Measurements from ENCODE around the gene PPFIA4.

DNA sequence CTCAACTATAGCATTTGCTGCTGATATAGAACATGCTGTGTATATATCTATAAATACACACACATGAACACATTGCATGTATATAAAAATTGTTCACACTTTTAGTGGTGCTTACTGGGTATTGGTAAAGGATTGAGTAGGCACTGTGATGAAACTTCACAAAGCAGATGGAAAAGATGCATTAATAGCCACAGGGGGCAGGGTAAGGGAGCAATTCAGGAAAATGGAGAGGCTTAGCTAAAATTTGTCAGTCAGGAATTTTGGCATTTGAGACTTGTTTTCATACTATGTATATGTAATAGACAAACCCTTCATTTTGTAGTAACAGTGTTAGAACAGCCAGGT lies 633 bp upstream of the PPFIA4 start:
- TF ChIP-seq TAF1 (IDR thresholded peaks at IDR 0.05; ENCODE audit: borderline replicate concordance, low read depth, low read length) (no peak), RAD21 (IDR thresholded peaks at IDR 0.05; ENCODE audit: low read length) (no peak), CHD2 (IDR thresholded peaks at IDR 0.05; ENCODE audit: low read length, partially characterized antibody) (no peak), GABPA (IDR thresholded peaks at IDR 0.05; ENCODE audit: low read depth) (no peak), NFIC (IDR thresholded peaks at IDR 0.05; ENCODE audit: borderline replicate concordance) (no peak), RFX5 (IDR thresholded peaks at IDR 0.05; ENCODE audit: low read length) (no peak), JUND (IDR thresholded peaks at IDR 0.05) (no peak), EP300 (IDR thresholded peaks at IDR 0.05; ENCODE audit: borderline replicate concordance in 1 of 2, low read depth in 1 of 2, low read length in 1 of 2) (no peak), POLR2AphosphoS5 (IDR thresholded peaks at IDR 0.05; ENCODE audit: low read depth, low read length) (no peak)
- TF ChIP-seq, protein P1, sequence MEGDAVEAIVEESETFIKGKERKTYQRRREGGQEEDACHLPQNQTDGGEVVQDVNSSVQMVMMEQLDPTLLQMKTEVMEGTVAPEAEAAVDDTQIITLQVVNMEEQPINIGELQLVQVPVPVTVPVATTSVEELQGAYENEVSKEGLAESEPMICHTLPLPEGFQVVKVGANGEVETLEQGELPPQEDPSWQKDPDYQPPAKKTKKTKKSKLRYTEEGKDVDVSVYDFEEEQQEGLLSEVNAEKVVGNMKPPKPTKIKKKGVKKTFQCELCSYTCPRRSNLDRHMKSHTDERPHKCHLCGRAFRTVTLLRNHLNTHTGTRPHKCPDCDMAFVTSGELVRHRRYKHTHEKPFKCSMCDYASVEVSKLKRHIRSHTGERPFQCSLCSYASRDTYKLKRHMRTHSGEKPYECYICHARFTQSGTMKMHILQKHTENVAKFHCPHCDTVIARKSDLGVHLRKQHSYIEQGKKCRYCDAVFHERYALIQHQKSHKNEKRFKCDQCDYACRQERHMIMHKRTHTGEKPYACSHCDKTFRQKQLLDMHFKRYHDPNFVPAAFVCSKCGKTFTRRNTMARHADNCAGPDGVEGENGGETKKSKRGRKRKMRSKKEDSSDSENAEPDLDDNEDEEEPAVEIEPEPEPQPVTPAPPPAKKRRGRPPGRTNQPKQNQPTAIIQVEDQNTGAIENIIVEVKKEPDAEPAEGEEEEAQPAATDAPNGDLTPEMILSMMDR (IDR thresholded peaks at IDR 0.05), result no peak; the same call in 1 of the 2 replicates
- TF ChIP-seq, protein P2, sequence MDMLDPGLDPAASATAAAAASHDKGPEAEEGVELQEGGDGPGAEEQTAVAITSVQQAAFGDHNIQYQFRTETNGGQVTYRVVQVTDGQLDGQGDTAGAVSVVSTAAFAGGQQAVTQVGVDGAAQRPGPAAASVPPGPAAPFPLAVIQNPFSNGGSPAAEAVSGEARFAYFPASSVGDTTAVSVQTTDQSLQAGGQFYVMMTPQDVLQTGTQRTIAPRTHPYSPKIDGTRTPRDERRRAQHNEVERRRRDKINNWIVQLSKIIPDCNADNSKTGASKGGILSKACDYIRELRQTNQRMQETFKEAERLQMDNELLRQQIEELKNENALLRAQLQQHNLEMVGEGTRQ (IDR thresholded peaks at IDR 0.05; ENCODE audit: borderline replicate concordance, low read depth, low read length), result no peak
- TF ChIP-seq, protein P3, sequence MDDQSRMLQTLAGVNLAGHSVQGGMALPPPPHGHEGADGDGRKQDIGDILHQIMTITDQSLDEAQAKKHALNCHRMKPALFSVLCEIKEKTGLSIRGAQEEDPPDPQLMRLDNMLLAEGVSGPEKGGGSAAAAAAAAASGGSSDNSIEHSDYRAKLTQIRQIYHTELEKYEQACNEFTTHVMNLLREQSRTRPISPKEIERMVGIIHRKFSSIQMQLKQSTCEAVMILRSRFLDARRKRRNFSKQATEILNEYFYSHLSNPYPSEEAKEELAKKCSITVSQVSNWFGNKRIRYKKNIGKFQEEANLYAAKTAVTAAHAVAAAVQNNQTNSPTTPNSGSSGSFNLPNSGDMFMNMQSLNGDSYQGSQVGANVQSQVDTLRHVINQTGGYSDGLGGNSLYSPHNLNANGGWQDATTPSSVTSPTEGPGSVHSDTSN (IDR thresholded peaks at IDR 0.05), result no peak
